LoVo (cell line): Measurements from ENCODE around the gene SPSB1.
A peak's percentile ranks its signal among the peaks of the same experiment; 100 is the strongest.

ENCODE experiments used
- DNase-seq: peaks from one replicate; pipeline ENCODE4 v3.0.0-alpha.2; 2016; ENCODE audit warnings: low spot score

SPSB1 gene

GRCh38 chr1:9279172-9279840, 13.4 kb upstream of the SPSB1 start:
- DNase-seq, result peak; percentile 83

- peak; percentile 87 for DNase-seq
These were observed 12.5 kb upstream of the SPSB1 start for GRCh38 chr1:9280015-9280860.

- no peak for DNase-seq
These were observed 11.4 kb upstream of the SPSB1 start for GRCh38 chr1:9281071-9281827.

GRCh38 chr1:9281908-9282695, 10.6 kb upstream of the SPSB1 start:
- DNase-seq, result no peak

DNA sequence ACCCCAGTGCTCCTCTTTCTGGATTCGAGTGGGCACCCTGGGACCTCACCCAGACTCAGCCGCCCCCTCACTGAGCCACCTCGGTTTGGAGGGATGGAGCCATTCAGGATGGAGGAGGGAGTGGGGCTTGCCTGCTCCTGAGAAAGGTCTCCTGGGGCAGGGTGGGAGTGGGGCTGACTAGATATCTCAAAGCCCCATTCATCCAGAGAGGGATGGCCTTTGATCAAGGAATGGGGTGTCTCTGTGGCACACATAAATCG, 10.1 kb upstream of the SPSB1 start:
- no peak for DNase-seq

DNA sequence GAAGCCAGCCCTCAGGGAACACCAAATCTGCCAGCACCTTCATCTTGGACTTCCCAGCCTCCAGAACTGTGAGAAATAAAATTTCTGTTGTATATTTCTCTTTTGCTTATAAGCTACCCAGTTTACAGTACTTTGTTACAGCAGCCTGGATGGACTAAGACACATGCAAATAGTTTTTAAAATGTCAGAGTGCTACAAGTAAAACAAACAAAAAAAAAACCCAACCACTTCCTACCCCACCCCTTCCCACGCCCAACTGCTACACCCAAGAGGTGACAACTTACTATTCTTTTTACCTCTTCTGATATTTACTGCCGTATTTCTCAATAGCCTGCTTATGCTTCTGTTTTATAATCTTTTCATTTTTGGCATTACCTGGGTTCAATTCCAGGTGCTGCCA, 8.6 kb upstream of the SPSB1 start:
- no peak for DNase-seq

GRCh38 chr1:9286556-9286955, 6.1 kb upstream of the SPSB1 start:
- DNase-seq, result no peak

- peak; percentile 37 for DNase-seq
These were observed 3.6 kb upstream of the SPSB1 start for GRCh38 chr1:9289090-9289534.

GRCh38 chr1:9289711-9290485, 2.8 kb upstream of the SPSB1 start:
- DNase-seq, result no peak

- DNase-seq, result peak; percentile 49
These were observed 757 bp upstream of the SPSB1 start for GRCh38 chr1:9291914-9292360.

GRCh38 chr1:9293241-9293532, 493 bp downstream of the SPSB1 start:
- no peak for DNase-seq

GRCh38 chr1:9293533-9294404, 1.1 kb downstream of the SPSB1 start:
- no peak for DNase-seq

GRCh38 chr1:9294405-9294773, 1.7 kb downstream of the SPSB1 start:
- DNase-seq, result peak; percentile 26

GRCh38 chr1:9294910-9295636, 2.4 kb downstream of the SPSB1 start:
- no peak for DNase-seq

- no peak for DNase-seq
These were observed 3.2 kb downstream of the SPSB1 start for GRCh38 chr1:9295884-9296283.

DNA sequence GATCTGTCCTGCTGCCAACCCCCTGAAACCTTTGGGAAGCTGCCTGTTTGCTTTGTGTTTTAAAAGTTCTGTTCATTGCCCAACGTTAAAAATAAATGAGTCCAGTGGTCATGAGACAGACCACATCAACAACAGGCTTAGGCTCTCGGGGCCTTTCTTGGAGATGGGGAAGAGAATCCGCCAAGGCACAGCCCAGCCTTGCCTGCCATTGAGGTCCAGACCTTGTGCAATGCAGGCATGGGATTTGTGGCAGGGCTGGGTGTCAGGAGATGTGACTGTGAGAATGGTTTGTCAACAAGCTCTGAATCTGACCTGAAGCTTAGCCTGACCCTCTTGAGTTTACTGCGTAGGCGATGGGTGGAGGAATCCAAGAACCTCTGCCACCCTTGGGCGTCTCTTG, 4.2 kb downstream of the SPSB1 start:
- no peak for DNase-seq

- DNase-seq, result no peak
These were observed 5.1 kb downstream of the SPSB1 start for GRCh38 chr1:9297831-9298230.

DNA sequence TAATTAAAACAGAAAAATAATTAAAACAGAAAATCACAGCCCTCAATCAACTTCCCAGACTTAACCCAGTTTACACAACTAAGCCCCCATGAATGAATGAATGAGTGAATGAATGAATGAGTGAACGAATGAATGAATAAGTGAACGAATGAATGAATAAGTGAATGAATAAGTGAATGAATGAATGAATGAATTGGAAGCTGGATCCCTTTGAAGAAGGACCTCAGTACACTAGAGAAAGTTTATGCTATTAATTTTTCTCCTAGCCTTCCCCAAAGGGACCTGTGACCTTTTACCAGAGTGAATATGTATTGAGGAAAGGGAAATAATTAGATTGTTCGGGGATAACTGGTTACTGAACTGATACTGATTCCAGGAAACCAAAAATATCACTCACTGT, 5.6 kb downstream of the SPSB1 start:
- no peak for DNase-seq

DNA sequence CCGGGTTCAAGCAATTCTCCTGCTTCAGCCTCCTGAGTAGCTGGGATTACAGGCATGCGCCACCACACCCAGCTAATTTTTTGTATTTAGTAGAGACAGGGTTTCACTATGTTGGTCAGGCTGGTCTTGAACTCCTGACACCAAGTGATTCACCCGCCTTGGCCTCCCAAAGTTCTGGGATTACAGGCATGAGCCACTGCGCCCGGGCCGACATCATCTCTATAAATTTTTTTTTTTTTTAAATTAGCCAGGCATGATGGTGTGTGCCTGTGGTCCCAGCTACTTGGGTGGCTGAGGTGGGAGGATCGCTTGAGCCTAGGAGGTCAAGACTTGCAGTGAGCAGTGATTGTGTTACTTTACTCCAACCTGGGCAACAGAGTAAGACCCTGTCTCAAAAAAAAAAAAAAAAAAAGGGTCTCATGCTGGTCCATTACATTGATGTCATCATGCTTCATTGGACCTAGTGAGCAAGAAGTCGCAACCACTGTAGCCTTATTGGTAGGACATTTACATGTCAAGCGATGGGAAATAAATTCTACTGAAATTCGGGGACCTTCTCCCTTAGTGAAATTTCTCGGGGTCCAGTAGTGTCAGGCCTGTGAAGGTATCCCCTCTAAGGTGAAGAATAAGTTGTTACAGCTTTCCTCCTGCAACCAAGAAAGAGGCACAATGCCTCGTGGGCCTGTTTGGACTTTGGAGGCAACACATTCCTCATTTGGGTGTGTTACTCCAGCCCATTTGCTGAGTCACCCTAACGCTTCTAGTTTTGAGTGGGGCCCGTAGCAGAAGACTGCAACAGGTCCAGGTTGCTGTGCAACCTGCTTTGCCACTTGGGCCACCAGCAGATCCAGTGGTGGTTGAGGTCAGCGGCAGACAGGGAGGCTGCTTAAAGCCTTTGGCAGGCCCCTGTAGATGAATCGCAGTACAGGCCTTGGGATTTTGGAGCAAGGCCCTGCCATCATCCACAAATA, 7.2 kb downstream of the SPSB1 start:
- DNase-seq, result peak; percentile 92
